HEK293 (cell line): ENCODE measurements around the gene AP3D1.
A peak's percentile ranks its signal among the peaks of the same experiment; 100 is the strongest.

Experiments used
- GLI2 ChIP-seq: fragments of 450-650 bp; formaldehyde crosslinking; IDR thresholded peaks from 2 replicates; pipeline ENCODE4; 2017; ENCODE audit warnings: missing biosample characterization, missing genetic modification characterization, low read depth, borderline replicate concordance
- KLF16 ChIP-seq: fragments of 450-650 bp; formaldehyde crosslinking; IDR thresholded peaks from 2 replicates; pipeline ENCODE4 v1.5.1; 2017; ENCODE audit warnings: missing biosample characterization, missing genetic modification characterization
- KLF9 ChIP-seq: fragments of 450-650 bp; formaldehyde crosslinking; IDR thresholded peaks from 2 replicates; pipeline ENCODE4 v1.5.1; 2016; ENCODE audit warnings: missing biosample characterization, missing genetic modification characterization, low read depth
- MZF1 ChIP-seq: fragments of 450-650 bp; formaldehyde crosslinking; IDR thresholded peaks from 2 replicates; pipeline ENCODE4 v1.5.1; 2017; ENCODE audit warnings: missing biosample characterization, missing genetic modification characterization, borderline replicate concordance
- OVOL3 ChIP-seq: fragments of 450-650 bp; formaldehyde crosslinking; IDR thresholded peaks from 2 replicates; pipeline ENCODE4 v1.5.1; 2016; ENCODE audit warnings: missing biosample characterization, missing genetic modification characterization
- SP2 ChIP-seq: fragments of 450-650 bp; formaldehyde crosslinking; IDR thresholded peaks from 2 replicates; pipeline ENCODE4 v1.5.1; 2016; ENCODE audit warnings: missing biosample characterization, missing genetic modification characterization
- TRIM28 ChIP-seq: IDR thresholded peaks from 2 replicates; pipeline ENCODE4 v1.6.1; 2011; ENCODE audit warnings: low read length, control low read depth, borderline replicate concordance
- ZBTB20 ChIP-seq: fragments of 450-650 bp; formaldehyde crosslinking; IDR thresholded peaks from 2 replicates; pipeline ENCODE4 v1.5.1; 2016; ENCODE audit warnings: missing biosample characterization, missing genetic modification characterization
- ZBTB21 ChIP-seq: fragments of 450-650 bp; formaldehyde crosslinking; IDR thresholded peaks from 2 replicates; pipeline ENCODE4 v1.5.1; 2017; ENCODE audit warnings: missing biosample characterization, missing genetic modification characterization
- ZBTB8A ChIP-seq: fragments of 450-650 bp; formaldehyde crosslinking; IDR thresholded peaks from 2 replicates; pipeline ENCODE4 v1.5.1; 2016; ENCODE audit warnings: missing biosample characterization, missing genetic modification characterization
- ZNF132 ChIP-seq: fragments of 450-650 bp; formaldehyde crosslinking; IDR thresholded peaks from 2 replicates; pipeline ENCODE4 v1.5.1; 2017; ENCODE audit warnings: missing biosample characterization, missing genetic modification characterization, borderline replicate concordance
- ZNF138 ChIP-seq: fragments of 450-650 bp; formaldehyde crosslinking; IDR thresholded peaks from 2 replicates; pipeline ENCODE4 v1.5.1; 2016; ENCODE audit warnings: missing biosample characterization, missing genetic modification characterization, borderline replicate concordance
- ZNF184 ChIP-seq: fragments of 450-650 bp; IDR thresholded peaks from 2 replicates; pipeline ENCODE4 v1.5.1; 2018; ENCODE audit warnings: missing biosample characterization, mild to moderate bottlenecking, missing genetic modification characterization
- ZNF211 ChIP-seq: fragments of 450-650 bp; formaldehyde crosslinking; IDR thresholded peaks from 2 replicates; pipeline ENCODE4 v1.5.1; 2016; ENCODE audit warnings: low read depth, missing biosample characterization, missing genetic modification characterization
- ZNF350 ChIP-seq: fragments of 450-650 bp; formaldehyde crosslinking; IDR thresholded peaks from 2 replicates; pipeline ENCODE4 v1.5.0; 2017; ENCODE audit warnings: missing biosample characterization, mild to moderate bottlenecking, missing genetic modification characterization
- ZNF366 ChIP-seq: fragments of 450-650 bp; formaldehyde crosslinking; conservative IDR thresholded peaks from 2 replicates; pipeline ENCODE4 v1.5.1; 2016; ENCODE audit warnings: missing biosample characterization, missing genetic modification characterization
- ZNF529 ChIP-seq: fragments of 450-650 bp; formaldehyde crosslinking; IDR thresholded peaks from 2 replicates; pipeline ENCODE4 v1.5.1; 2017; ENCODE audit warnings: missing genetic modification characterization, missing biosample characterization; ENCODE audit not compliant: insufficient replicate concordance
- ZNF530 ChIP-seq: fragments of 450-650 bp; formaldehyde crosslinking; IDR thresholded peaks from 2 replicates; pipeline ENCODE4 v1.5.1; 2016; ENCODE audit warnings: low read depth, missing biosample characterization, missing genetic modification characterization
- ZNF670 ChIP-seq: fragments of 450-650 bp; formaldehyde crosslinking; IDR thresholded peaks from 2 replicates; pipeline ENCODE4 v1.5.1; 2016; ENCODE audit warnings: missing biosample characterization, missing genetic modification characterization, low read depth
- ZNF707 ChIP-seq: fragments of 450-650 bp; formaldehyde crosslinking; IDR thresholded peaks from 2 replicates; pipeline ENCODE4 v1.5.1; 2016; ENCODE audit warnings: missing biosample characterization, missing genetic modification characterization
- ZNF777 ChIP-seq: fragments of 450-650 bp; formaldehyde crosslinking; IDR thresholded peaks from 2 replicates; pipeline ENCODE4 v1.5.1; 2017; ENCODE audit warnings: missing biosample characterization, missing genetic modification characterization, borderline replicate concordance
- ZNF837 ChIP-seq: fragments of 450-650 bp; formaldehyde crosslinking; IDR thresholded peaks from 2 replicates; pipeline ENCODE4 v1.5.1; 2016; ENCODE audit warnings: missing biosample characterization, missing genetic modification characterization
- ZSCAN23 ChIP-seq: fragments of 450-650 bp; formaldehyde crosslinking; IDR thresholded peaks from 2 replicates; pipeline ENCODE4 v1.5.1; 2016; ENCODE audit warnings: missing biosample characterization, missing genetic modification characterization
- ZSCAN30 ChIP-seq: fragments of 450-650 bp; IDR thresholded peaks from 2 replicates; pipeline ENCODE4 v1.5.1; 2018; ENCODE audit warnings: missing biosample characterization, mild to moderate bottlenecking, missing genetic modification characterization, moderate library complexity
- TF ChIP-seq, protein P1 (sequence below): fragments of 450-650 bp; formaldehyde crosslinking; IDR thresholded peaks from 2 replicates; pipeline ENCODE4 v1.5.1; 2016; ENCODE audit warnings: missing biosample characterization, missing genetic modification characterization
- TF ChIP-seq, protein P2 (sequence below): fragments of 450-650 bp; formaldehyde crosslinking; IDR thresholded peaks from 2 replicates; pipeline ENCODE4; 2016; ENCODE audit warnings: missing biosample characterization, missing genetic modification characterization
- TF ChIP-seq, protein P3 (sequence below): fragments of 450-650 bp; IDR thresholded peaks from 2 replicates; pipeline ENCODE4 v1.5.1; 2018; ENCODE audit warnings: missing biosample characterization, mild to moderate bottlenecking, missing genetic modification characterization
- TF ChIP-seq, protein P4 (sequence below): fragments of 450-650 bp; formaldehyde crosslinking; IDR thresholded peaks from 2 replicates; pipeline ENCODE4 v1.5.1; 2017; ENCODE audit warnings: missing biosample characterization, missing genetic modification characterization
- TF ChIP-seq, protein P5 (sequence below): fragments of 450-650 bp; formaldehyde crosslinking; IDR thresholded peaks from 2 replicates; pipeline ENCODE4 v1.5.1; 2017; ENCODE audit warnings: missing biosample characterization, missing genetic modification characterization
- TF ChIP-seq, protein P6 (sequence below): fragments of 450-650 bp; formaldehyde crosslinking; IDR thresholded peaks from 2 replicates; pipeline ENCODE4 v1.5.1; 2016; ENCODE audit warnings: missing biosample characterization, missing genetic modification characterization

AP3D1 gene

DNA sequence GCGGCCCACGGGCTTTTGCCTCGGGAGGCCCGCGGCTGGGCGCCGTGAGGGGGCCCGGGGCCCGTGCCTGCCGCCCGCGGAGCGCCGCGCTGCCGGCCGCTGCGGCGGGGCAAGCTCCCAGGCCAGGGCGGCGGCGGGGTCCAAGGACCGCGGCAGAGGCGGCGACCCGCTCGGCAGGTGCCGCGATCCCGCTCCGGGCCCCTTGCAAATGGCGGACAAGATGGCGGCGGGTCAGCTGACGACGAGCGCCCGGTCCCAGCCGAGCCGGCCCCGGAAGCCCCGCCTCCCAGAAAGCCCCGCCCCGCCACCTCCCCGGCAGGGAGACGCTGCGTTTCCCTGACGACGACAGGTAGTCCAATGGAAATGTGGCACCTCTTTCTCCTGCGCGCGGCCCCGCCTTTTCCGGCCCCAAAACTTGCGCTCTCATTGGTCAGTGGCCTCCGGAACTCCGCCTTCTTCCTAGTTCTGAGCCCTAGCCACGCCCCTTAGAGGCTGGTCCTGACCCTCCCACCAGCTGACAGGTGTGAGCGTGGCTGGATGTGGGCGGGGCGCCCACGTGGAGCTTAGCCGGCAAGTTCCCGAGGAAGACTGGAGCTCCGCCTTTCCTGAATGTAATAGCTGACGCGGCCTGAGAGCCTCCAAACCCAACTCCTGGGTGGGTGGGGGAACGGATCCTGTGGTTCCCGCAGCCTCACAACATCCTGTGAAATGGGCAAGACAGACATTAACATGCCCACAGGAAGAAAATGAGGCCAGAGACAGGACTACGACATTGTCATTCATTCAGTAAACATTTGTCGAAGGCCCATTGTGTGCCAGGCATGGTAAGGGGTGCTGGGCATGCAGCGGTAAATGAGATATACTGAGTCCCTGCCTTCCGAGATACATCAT is at the start of gene AP3D1 (continued):
- no peak for TF ChIP-seq ZNF350 (tag by site-specific recombination)
- no peak for TF ChIP-seq ZNF211 (tag by site-specific recombination)
- TF ChIP-seq SP2 (tag by site-specific recombination): peak; percentile 100
- no peak for TF ChIP-seq ZNF707
- no peak for TF ChIP-seq ZNF132 (tag by site-specific recombination)
- TF ChIP-seq ZSCAN23 (tag by site-specific recombination): no peak
- no peak for TF ChIP-seq ZNF366 (tag by site-specific recombination)
- no peak for TF ChIP-seq ZNF777 (tag by site-specific recombination)
- no peak for TF ChIP-seq ZBTB8A (tag by site-specific recombination)
- no peak for TF ChIP-seq GLI2 (tag by site-specific recombination)
- no peak for TF ChIP-seq TRIM28
- no peak for TF ChIP-seq ZSCAN30 (tag by site-specific recombination)
- TF ChIP-seq KLF16 (tag by site-specific recombination): peak; percentile 96
- peak; percentile 100 for TF ChIP-seq KLF9
- no peak for TF ChIP-seq ZNF529
- no peak for TF ChIP-seq ZNF837 (tag by site-specific recombination)
- TF ChIP-seq MZF1 (tag by site-specific recombination): no peak
- TF ChIP-seq, protein P1, sequence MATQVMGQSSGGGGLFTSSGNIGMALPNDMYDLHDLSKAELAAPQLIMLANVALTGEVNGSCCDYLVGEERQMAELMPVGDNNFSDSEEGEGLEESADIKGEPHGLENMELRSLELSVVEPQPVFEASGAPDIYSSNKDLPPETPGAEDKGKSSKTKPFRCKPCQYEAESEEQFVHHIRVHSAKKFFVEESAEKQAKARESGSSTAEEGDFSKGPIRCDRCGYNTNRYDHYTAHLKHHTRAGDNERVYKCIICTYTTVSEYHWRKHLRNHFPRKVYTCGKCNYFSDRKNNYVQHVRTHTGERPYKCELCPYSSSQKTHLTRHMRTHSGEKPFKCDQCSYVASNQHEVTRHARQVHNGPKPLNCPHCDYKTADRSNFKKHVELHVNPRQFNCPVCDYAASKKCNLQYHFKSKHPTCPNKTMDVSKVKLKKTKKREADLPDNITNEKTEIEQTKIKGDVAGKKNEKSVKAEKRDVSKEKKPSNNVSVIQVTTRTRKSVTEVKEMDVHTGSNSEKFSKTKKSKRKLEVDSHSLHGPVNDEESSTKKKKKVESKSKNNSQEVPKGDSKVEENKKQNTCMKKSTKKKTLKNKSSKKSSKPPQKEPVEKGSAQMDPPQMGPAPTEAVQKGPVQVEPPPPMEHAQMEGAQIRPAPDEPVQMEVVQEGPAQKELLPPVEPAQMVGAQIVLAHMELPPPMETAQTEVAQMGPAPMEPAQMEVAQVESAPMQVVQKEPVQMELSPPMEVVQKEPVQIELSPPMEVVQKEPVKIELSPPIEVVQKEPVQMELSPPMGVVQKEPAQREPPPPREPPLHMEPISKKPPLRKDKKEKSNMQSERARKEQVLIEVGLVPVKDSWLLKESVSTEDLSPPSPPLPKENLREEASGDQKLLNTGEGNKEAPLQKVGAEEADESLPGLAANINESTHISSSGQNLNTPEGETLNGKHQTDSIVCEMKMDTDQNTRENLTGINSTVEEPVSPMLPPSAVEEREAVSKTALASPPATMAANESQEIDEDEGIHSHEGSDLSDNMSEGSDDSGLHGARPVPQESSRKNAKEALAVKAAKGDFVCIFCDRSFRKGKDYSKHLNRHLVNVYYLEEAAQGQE (tag by site-specific recombination): no peak
- TF ChIP-seq, protein P2, sequence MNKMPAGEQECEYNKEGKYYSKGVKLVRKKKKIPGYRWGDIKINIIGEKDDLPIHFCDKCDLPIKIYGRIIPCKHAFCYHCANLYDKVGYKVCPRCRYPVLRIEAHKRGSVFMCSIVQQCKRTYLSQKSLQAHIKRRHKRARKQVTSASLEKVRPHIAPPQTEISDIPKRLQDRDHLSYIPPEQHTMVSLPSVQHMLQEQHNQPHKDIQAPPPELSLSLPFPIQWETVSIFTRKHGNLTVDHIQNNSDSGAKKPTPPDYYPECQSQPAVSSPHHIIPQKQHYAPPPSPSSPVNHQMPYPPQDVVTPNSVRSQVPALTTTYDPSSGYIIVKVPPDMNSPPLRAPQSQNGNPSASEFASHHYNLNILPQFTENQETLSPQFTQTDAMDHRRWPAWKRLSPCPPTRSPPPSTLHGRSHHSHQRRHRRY (tag by site-specific recombination): no peak
- TF ChIP-seq, protein P3, sequence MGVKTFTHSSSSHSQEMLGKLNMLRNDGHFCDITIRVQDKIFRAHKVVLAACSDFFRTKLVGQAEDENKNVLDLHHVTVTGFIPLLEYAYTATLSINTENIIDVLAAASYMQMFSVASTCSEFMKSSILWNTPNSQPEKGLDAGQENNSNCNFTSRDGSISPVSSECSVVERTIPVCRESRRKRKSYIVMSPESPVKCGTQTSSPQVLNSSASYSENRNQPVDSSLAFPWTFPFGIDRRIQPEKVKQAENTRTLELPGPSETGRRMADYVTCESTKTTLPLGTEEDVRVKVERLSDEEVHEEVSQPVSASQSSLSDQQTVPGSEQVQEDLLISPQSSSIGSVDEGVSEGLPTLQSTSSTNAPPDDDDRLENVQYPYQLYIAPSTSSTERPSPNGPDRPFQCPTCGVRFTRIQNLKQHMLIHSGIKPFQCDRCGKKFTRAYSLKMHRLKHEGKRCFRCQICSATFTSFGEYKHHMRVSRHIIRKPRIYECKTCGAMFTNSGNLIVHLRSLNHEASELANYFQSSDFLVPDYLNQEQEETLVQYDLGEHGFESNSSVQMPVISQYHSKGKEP: no peak; the same call in 1 of the 2 replicates
- no peak for TF ChIP-seq OVOL3
- TF ChIP-seq ZBTB20 (tag by site-specific recombination): peak; percentile 53
- TF ChIP-seq ZNF670 (tag by site-specific recombination): no peak
- no peak for TF ChIP-seq ZNF184 (tag by site-specific recombination)
- 0 out of 2 replicates have a peak, but pooled peaks have one; percentile 25 for TF ChIP-seq ZBTB21 (tag by site-specific recombination)
- TF ChIP-seq, protein P4, sequence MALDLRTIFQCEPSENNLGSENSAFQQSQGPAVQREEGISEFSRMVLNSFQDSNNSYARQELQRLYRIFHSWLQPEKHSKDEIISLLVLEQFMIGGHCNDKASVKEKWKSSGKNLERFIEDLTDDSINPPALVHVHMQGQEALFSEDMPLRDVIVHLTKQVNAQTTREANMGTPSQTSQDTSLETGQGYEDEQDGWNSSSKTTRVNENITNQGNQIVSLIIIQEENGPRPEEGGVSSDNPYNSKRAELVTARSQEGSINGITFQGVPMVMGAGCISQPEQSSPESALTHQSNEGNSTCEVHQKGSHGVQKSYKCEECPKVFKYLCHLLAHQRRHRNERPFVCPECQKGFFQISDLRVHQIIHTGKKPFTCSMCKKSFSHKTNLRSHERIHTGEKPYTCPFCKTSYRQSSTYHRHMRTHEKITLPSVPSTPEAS (tag by site-specific recombination): no peak
- TF ChIP-seq, protein P5, sequence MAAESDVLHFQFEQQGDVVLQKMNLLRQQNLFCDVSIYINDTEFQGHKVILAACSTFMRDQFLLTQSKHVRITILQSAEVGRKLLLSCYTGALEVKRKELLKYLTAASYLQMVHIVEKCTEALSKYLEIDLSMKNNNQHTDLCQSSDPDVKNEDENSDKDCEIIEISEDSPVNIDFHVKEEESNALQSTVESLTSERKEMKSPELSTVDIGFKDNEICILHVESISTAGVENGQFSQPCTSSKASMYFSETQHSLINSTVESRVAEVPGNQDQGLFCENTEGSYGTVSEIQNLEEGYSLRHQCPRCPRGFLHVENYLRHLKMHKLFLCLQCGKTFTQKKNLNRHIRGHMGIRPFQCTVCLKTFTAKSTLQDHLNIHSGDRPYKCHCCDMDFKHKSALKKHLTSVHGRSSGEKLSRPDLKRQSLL (tag by site-specific recombination): no peak
- no peak for TF ChIP-seq ZNF530
- no peak for TF ChIP-seq ZNF138 (tag by site-specific recombination)
- TF ChIP-seq, protein P6, sequence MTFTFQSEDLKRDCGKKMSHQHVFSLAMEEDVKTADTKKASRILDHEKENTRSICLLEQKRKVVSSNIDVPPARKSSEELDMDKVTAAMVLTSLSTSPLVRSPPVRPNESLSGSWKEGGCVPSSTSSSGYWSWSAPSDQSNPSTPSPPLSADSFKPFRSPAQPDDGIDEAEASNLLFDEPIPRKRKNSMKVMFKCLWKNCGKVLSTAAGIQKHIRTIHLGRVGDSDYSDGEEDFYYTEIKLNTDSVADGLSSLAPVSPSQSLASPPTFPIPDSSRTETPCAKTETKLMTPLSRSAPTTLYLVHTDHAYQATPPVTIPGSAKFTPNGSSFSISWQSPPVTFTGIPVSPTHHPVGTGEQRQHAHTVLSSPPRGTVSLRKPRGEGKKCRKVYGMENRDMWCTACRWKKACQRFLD: no peak
